Measurements from ENCODE around the gene WASF2.

Gene WASF2

DNA sequence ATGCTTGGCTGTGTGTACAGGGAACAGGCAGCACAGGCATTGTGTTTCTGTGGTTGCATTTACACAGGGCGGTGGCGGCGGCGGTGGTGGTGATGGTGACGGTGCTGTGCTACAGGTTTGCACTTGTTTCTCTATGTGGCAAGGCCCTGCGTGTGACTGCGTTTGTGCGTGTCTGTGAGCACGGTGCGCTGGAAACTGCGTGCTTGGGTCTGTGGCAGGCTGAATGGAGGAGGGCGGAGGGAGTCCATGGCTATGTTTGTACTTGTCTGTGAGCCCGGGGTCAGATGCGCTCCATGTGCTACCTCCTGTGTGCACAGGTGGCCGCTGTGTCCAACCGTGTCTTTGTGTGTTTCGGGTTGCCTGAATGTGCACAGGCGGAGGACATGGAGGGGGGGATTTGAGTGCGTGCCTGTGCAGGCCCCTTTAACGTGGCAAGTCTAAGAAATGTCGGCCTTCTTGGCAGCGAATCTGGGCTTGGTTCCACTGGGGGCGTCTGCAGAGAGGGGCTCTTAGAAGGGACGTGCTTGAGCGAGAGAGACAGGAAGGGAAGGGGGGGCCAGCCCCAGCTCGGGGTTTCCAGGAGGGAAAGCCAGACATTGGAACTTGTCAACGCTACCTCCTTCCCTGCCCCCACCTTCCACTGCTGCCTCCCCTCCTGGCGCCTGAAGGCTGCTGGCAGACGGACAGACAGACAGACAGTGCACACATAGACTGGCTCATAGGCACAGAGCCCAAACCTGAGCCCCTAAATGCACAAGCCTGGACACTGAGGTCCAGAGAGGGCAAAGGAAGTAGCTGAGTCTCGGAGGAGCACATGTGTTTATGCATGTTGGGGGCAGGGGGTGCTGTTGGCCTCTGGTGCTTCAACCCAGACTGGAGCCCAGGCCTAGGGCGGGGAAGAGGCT, 32.7 kb upstream of the WASF2 start:
- DNase-seq (ENCODE audit: low read depth, low spot score) = no peak

DNA sequence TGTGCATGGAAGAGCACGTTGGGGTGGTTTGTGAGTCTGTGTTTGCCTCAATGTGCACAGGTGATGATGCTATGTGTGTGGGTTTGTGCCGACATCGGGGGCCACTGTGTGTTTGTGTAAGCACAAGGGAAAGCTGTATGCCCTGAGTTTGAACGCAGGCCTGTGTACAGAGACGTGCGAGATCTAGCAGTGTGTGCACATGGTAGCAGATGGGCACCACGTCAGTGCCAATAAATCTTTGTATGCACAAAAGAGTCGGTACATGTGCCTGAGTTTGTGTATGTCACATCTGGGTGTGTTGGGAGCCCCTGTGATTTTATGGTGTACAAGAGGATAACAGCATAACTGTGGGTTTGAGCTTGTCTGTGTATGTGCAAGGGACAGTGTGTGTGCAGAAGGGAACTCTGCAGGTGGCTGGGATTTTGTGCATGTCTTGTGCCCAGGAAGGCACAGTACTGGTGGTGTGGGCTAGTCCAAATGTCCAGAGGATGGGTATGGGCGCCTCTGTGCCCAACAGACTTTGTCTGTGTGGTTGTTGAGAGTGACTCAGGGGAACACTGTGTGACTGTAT, 32.0 kb upstream of the WASF2 start:
- DNase-seq (ENCODE audit: low read depth, low spot score) = no peak

DNA sequence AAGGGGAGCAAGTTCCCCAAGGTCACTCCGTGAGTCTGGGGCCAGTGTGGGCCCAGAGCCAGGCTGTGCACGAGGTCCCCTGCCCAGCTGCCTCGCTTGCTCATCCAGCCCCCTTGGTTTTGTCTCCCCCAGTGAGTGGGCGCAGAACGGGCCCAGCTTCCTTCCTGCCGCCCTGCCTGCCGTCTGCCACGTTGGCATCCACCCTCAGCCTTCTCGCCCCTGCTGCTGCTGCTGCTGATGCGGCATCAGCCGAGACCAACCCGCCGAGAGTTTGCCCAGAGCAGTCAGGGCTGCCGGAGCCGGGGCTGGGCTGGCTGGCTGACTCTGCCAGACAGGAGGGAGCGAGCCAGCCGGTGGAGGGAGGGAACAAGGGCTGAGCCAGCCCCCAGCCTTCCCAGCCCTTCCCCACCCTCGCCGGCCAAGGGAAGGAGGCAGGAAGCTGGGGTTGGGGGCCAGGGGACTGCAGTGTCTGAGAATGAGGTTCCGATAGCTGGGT, 31.4 kb upstream of the WASF2 start:
- DNase-seq (ENCODE audit: low read depth, low spot score) = no peak

DNA sequence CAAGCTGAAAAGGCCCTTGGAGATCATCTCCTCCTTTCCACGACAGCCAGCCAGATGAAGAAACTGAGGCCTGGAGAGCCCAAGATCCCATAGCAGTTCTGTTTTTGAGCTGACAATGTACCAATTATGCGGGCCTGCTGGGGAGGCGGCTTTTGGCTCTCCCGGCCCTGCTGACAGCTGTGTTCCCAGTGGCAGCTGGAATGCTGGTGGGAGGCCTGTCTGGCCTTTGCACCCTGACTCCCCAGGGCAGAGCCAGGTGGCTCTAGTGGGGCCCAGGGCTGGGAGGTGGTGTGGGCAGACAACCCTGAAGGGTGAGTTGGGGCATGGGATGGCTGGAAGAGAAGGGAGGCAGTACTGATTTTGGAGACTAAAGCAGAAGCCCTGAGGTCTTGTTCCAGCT, 30.7 kb upstream of the WASF2 start:
- DNase-seq (ENCODE audit: low read depth, low spot score) = no peak

DNA sequence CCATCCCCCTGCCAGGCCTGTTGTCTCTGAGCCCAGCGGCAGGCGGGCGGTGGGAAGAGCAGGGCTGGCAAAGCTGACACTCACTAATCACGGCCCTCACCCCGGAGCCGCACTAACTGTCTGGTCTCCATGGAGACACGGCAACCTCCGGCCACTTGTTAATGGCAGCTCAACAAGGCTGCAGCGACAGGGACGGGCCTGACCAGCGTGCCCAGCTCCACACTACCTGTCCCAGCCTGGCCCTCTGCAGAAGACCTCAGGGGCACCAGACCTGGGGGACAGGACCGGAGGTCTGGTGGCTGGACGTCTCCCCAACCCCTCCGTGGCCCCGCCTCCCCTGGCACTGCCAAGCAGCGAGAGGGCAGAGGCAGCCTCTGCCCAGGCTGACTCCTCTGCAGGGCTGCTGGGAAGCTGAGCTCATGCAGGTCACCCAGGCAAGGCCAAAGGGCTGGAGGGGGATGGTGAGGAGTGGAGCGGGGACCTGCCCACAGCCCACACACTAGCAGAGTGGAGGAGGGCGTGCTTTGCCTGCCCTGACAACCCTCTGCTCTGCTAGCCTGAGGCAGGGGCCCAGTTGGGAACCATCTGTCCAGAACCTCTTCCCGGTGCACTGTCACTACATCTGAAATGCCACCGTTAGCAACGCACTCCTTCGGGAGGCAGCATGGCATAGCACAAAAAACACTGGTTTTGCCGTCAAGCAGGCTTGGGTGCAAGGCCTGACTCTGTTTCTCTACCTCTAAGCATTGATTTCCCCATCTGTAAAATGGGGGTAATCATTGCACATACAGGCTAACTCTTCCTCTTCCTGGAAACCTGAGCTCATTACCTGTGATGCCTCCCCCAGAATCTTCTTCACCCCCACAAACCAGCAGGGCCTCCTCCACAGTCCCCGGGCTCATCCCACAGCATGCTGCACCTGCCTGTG, 29.6 kb upstream of the WASF2 start:
- DNase-seq (ENCODE audit: low read depth, low spot score) = no peak

DNA sequence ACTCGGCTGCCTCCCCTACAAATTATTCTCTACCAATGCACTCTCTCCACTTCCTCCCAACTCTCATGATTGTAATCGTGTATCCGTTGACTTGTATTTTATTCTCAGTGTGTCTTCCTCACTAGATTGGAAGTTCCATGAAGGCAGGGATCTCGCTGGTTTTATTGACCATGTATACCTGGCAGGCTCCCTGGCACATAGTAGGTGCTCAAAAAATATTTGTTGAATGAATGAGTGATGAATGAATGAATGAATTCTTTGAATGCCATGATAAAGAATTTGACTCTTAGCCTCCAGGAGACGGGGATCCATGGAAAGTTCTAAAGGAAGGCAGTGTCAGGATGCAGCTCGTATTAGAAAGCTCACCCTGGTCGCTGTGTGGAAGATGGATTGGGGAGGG, 28.8 kb upstream of the WASF2 start:
- DNase-seq (ENCODE audit: low read depth, low spot score) = no peak

DNA sequence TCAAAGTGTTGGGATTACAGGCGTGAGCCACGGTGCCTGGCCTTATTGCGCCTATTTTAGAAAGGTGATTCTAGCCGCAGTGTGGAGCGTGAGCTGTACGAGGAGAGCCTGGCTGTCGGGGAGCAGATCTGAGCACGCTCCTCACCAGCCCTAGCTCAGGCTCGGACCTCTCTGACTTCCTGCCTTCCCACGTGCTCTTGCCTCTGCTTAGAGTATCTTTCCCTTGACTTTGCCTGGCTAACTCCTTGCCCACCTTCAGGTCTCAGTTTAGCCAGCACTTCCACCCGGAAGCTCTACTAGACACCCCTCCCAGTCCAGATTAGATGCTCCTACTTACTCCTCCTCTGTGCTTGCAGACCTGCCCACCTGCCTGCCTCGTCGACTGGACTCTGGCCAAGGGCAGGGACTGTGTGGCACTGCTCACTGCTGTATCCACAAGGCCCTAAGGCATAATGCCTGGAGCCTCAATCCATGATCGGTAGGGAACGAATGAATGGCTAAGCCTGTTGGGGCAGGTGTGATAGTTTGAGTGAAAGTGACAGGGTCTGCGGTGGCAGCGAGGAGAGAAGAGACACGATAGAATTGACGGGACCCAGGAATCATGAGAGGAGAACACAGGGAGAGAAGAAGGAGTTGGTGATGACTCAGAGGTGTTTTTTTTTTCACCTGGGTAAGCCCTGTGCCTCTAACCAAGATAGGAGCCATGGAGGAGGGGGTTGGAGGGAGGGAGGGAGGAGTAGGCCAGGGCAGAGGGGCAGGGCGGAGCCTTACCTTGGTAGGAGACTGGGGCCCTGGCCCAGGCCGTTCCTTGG, 28.1 kb upstream of the WASF2 start:
- no peak for DNase-seq (ENCODE audit: low read depth, low spot score)

DNA sequence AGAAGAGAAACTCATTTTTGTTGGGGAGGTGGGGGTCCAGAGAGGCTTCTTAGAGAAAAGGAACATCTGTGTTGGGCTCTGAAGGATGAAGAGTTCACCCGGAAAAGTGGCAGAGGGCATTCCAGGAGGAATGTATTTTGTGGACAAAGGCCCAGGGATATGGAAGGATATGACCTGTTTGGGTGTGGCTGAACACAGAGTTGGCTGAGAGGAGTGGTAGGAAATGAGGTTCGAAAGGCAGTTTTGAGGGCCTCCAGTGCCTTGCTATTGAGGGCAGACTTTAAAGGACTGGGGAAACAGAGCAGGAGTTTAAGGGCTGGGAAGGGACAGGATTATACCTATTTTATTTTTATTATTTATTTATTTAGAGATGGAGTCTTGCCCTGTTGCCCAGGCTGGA, 27.3 kb upstream of the WASF2 start:
- DNase-seq (ENCODE audit: low read depth, low spot score) = no peak

DNA sequence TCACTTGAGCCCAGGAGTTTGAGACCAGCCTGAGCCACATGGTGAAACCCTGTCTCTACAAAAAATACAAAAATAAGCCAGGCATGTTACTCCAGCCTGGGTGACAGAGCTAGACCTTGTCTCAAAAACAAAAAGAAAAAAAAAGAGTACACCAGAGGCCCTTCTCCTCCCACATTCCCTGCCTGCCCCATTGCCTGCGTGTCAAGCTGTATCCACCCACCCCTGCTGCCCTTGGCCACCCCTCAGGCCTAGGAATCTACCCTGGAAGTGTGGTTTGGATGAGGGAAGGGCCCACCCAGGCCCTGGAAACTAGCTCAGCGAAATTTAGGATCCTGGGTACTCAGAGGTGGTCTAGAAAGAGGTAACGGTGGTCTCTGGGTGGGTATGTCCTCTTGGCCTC, 25.7 kb upstream of the WASF2 start:
- no peak for DNase-seq (ENCODE audit: low read depth, low spot score)

DNA sequence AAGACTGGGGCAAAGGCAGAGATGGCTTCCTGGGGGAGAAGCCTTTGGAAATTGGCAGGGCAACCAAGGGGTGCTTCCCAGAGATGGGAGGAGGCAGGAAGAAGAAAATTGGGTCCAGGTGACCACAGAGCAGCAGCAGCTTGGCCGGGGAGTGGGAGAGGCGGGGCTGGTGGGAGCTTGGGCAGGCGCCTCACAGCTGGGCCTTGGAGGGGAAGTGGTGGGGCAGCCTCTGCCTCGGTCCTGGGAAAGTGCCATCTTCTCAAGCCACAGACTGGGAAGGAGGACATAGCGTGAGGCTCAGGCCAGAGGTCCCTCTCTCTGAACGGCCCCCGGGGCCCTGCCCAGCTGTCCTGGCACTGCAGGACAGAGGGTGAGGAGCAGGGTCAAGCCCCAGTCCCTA, 24.0 kb upstream of the WASF2 start:
- no peak for DNase-seq (ENCODE audit: low read depth, low spot score)

DNA sequence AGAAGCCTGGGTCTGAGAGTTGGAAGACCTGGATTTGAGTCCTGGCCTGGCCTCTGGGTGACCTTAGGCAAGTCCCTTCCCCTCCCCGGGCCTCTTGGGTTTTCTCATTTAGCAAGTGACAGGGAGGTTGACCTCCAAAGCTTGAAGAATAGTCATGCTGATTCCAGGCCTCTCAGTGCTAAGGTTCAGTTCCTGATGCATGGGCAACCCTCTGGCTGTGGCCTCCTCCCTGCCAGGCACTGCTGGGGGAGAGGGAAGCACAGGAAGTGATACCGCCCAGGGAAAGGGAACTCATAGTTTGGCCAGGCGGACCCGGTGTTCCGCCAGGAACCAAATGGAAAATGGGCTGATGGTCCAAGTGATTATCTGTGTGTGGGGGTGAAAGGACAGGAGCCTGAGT, 23.6 kb upstream of the WASF2 start:
- DNase-seq (ENCODE audit: low read depth, low spot score) = no peak

DNA sequence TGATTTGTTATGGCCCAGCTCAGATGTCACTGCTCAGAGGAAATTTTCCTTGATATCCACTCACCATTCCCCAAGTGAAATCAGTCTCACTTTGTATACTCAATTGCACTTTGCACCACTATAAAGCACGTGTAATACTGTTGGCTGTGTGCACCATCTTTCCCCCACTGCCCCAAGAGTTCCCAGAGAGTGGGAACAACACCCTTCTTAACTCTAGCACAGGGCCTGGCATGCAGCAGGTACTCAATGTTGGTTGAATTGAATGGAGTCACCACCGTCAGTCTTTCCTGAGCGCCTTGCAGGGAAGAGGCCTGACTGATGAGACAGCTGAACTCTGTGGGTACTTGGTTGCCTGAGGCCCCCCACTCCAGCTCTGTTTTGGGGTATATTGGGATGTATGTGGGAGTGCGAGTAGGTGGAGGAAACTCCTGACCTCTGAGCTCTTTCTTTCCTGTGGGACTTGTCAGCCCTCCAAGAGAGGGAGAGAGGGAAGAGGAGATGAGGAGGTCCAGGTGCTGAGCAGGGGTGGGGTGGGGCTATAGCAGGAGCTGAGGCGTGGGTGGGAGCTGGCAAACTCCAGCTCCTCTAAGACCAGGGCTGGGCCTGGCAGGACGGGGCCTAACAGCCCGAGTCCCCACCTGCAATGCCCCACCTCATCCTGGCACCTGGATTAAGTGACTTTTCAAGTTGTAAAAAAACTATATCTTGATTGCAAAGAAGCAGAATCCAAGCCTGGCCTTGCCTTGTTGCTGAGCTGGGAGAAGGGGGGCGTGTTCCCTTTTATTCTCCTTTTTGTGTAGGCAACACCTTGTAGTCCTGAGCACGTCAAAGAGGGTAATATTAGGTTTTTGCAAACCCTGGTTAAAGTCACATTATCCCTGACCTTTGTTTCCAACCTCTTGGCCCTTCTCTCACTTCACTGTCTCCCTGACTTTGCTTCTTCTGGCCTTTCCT, 19.4 kb upstream of the WASF2 start:
- DNase-seq (ENCODE audit: low read depth, low spot score) = no peak

DNA sequence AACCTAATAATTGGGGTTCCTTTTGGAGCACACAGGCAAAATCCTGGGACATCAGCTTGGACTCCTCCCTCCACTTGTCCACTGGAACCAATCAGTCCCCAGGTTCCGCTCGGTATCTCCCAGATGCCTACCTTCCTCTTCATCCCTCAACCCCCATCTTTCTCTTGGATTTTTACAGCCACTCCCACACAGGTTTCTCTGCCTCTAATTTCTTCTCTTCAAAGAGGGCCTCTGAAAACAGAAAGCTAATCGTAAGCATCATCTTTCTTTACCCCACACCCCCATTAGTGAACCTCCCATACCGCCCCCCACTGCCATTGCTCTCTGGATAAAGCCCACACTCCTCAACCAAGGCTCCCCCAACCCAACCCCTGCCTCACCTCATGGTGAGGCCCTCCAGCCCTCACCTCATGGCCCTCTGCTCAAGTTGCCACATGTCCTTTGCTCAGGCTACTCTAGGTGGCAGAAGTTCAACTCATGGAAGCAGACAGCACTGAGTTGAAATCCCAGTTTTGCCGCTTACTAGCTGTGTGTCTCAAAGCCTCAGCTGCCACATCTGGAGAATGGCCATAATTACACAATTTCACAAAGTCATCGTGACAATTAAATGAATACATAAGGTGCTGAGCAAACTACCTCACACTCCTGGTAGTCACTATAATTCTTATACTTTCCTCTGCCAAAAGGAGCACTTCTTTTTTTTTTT, 18.1 kb upstream of the WASF2 start:
- no peak for DNase-seq (ENCODE audit: low read depth, low spot score)

DNA sequence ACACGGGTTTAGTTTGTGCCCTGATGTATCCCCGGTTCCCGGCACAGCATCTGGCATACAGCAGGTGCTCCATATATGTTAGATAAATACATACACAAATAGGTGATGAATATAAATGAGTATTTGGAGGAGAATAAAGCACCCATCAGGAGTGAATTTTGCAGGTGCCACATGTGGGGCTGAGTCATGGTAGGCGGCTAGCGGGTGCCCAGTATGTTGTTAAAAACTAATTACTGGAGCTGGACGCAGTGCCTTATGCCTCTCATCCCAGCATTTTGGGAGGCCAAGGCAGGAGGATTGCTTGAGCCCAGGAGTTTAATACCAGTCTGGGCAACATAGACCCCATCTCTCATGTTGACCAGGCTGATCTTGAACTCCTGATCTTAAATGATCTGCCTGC, 16.7 kb upstream of the WASF2 start:
- no peak for DNase-seq (ENCODE audit: low read depth, low spot score)

DNA sequence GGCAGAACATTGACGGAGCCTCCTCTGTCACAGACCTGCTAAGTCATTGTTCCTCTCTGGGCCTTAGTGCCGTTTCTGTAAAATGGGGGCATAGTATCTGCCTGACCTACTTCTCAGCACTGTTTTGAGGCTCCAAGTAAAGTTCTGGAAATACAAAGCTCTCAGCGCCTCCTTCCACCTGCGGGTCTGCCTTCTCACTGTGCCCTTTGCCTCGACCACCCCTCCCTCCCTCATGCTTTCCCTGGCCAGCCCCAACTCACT, 15.4 kb upstream of the WASF2 start:
- no peak for DNase-seq (ENCODE audit: low read depth, low spot score)

DNA sequence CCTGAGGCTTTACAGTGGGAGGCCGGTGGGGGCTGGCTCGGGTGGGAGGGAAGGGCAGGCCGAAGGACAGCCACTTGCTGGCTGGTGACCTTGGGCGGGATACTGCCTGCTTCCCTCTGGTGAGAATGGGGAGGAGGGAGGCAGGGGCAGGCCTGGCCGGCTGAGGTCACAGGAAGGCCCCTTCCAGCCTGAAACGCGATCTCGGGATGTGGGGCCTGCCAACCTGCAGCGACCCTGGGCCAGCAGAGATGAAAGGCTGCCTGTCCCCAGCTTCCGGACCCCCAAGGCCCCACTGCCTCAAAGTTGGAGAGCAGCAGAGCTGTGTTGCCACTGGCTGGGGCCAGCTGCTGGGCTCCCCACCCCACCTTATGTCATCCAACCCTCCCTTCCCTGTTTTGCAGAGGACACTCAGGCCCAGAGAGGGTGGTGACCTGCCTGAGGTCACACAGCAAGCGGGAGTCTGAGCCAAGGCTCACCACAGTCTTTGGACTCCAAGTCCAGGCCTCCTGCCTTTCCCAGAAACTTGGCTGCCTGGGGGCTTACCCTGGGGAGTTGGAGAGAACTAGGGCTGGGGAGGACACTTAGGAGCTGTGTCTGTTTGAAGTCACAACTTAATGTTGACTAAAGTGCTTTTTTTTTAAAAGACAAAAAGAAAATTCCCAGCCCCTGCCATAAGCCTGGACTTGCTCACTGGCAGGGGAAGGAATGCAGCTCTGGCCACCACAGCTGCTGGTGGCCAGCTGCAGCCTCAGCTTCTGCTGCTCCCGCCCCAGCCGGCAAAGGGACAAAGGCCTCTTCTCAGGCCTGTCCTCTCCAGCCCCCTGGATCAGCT, 14.8 kb upstream of the WASF2 start:
- peak; percentile 89 for DNase-seq (ENCODE audit: low read depth, low spot score)

DNA sequence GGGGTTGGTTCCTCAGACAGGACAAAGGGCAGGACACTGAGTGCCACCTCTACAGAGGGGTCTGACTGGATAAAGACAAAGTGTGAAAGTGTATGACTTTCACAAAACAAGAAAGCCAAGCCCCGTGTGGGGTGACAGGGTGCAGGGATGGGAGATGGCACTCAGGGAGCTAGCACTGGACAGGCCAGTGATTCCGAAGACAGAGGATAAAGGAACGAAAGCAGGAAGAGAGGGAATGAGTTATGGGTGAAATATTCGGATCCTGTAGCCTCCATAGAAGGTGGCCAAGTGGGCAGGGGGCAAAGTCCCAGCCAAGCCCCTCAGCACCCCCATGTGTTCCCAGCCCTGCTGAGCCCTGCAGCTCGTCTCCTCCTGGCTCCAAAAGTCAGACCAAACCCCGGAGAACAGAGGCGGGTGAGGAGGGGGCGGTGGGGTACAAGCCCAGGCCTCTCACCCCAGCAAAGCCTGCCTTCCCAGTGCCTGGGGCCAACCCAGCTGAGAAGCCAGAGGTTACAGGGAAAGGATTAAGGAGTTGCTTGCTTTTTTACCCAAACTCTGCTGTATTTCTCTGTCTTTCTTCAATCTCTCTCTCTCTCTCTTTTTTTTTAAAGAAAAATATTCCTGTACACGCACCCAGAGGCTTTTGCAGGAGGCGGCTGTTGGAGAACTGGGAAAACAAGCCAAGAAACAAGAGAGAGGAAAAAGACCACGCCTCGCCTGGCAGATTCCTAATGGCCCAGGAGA, 14.0 kb upstream of the WASF2 start:
- no peak for DNase-seq (ENCODE audit: low read depth, low spot score)

DNA sequence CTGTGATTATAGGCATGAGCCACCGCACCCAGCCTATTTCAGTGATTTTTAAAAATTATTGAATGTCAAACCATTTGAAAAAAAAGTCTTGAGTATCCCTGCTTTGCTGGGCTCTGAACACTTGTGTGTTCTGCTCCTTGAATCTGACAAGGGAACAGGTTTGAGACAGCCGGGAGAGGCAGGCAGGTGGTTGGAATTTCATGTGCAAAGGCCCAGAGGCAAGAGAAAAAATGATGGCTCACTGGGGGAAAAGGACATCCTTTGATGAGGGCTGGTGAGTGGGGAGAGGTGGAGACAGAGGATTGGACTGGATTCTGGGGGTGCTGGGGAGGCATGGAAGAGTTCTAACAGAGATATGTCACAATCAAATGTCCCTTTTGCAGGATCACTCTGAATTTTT, 13.1 kb upstream of the WASF2 start:
- no peak for DNase-seq (ENCODE audit: low read depth, low spot score)
